Nephron progenitor cell (in vitro differentiated cells): Measurements from ENCODE around the gene TMEM40.
A peak's percentile ranks its signal among the peaks of the same experiment; 100 is the strongest.
"Not testable (repeated sequence)": the region's sequence is repeated elsewhere in the genome, so short reads cannot be mapped to it uniquely, and the experiment has no call there.

Source experiments
- DNase-seq: peaks from one replicate; pipeline ENCODE4 v3.0.0; 2021
- H3K27ac Mint-ChIP-seq: 2 replicates; pipeline ENCODE4 v1.8.0; 2021; ENCODE audit warnings: mild to moderate bottlenecking, moderate library complexity, mixed read lengths
- H3K27me3 Mint-ChIP-seq: 2 replicates; pipeline ENCODE4 v1.8.0; 2021; ENCODE audit warnings: mild to moderate bottlenecking, low read depth, mixed read lengths; ENCODE audit not compliant: poor library complexity
- H3K36me3 Mint-ChIP-seq: 2 replicates; pipeline ENCODE4 v1.8.0; 2021; ENCODE audit warnings: low read depth, mixed read lengths
- H3K4me1 Mint-ChIP-seq: 2 replicates; pipeline ENCODE4 v1.8.0; 2021; ENCODE audit warnings: mixed read lengths
- H3K4me3 Mint-ChIP-seq: 2 replicates; pipeline ENCODE4 v1.8.0; 2021; ENCODE audit warnings: mild to moderate bottlenecking, moderate library complexity, mixed read lengths
- H3K9me3 Mint-ChIP-seq: 2 replicates; pipeline ENCODE4 v1.8.0; 2021; ENCODE audit warnings: mild to moderate bottlenecking, moderate library complexity, mixed read lengths
- CTCF ChIP-seq: fragments of 200-600 bp; sonication (generic); IDR thresholded peaks from 2 replicates; pipeline ENCODE4 v1.5.0; 2021; ENCODE audit warnings: antibody characterized with exemption

Gene TMEM40

DNA sequence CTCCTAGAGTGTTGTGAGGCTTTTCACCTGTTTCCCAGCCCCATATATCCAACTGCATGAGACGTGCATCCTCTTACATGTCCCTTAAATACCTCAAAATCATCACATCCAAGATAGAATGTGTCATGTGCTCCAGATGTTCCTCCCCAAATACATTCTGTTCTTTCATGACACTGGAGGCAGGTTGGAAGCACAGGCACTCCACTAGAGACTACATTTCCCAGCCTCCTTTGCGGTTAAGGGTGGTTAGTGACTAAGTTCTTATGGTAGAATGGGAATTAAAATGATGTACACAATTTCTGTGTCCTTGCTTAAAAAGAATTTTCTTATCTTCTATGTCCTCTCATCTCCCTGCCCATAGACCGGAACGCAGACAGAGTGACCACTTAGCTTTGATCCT, 34.3 kb downstream of the TMEM40 start:
- Mint-ChIP-seq H3K36me3 (no peaks in the 10 kb centered on the region), H3K4me1 (peaks cover 16% of the 10 kb centered on the region), H3K27ac (no peak overlapping the region), H3K27me3 (peaks cover 9% of the 10 kb centered on the region), H3K4me3 (no peak overlapping the region), H3K9me3 (no peaks in the 10 kb centered on the region)
- DNase-seq = no peak
- TF ChIP-seq CTCF = no peak

DNA sequence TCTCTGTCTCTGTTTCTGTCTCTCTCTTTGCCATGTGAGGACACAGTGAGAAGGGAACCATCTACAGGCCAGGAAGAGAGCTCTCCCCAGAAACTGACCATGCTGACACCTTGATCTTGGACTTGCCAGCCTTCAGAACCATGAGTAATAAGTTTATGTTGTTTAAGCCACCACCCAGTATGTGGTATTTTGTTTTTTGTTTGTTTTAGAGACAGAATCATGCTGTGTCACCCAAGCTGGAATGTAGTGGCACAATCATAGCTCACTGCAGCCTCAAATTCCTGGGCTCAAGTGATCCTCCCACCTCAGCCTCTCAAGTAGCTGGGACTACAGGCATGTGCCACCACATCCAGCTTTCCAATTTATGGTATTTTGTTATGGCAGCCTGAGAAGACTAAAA, 35.7 kb downstream of the TMEM40 start:
- H3K4me3 Mint-ChIP-seq, H3K27ac Mint-ChIP-seq, H3K36me3 Mint-ChIP-seq, H3K9me3 Mint-ChIP-seq, DNase-seq: not testable (repeated sequence)
- peaks cover 14% of the 10 kb centered on the region for H3K27me3 Mint-ChIP-seq
- peaks cover 10% of the 10 kb centered on the region for H3K4me1 Mint-ChIP-seq

DNA sequence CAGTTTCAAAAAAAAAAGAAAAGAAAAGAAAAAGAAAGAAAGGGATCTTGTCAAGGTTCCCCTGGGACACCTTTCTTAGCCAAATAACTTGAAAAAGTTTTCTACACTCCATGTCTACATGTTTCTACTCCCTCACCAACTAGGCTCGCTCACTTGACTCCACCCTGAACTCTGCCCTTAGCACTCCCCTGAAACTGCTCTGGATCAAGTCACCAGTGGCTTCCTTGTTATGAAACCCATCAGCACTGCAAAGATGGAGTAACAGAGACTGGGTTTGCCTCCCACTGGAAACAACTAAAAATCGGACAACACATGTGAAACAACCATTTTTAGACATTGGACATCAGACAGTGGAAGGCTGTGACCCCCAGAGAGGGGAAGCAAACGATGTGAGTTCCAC, 36.8 kb downstream of the TMEM40 start:
- H3K4me1 Mint-ChIP-seq = peaks cover 10% of the 10 kb centered on the region
- H3K9me3 Mint-ChIP-seq = no peaks in the 10 kb centered on the region
- H3K36me3 Mint-ChIP-seq = no peaks in the 10 kb centered on the region
- H3K27ac Mint-ChIP-seq = no peak overlapping the region
- H3K4me3 Mint-ChIP-seq = no peak overlapping the region
- no peak for DNase-seq
- H3K27me3 Mint-ChIP-seq = peaks cover 21% of the 10 kb centered on the region
- TF ChIP-seq CTCF = no peak

- Mint-ChIP-seq H3K4me1 (peaks cover 10% of the 10 kb centered on the region), H3K9me3 (no peaks in the 10 kb centered on the region), H3K36me3 (no peaks in the 10 kb centered on the region), H3K4me3 (no peak overlapping the region), H3K27ac (no peak overlapping the region), H3K27me3 (peaks cover 18% of the 10 kb centered on the region)
- peak; percentile 93 for TF ChIP-seq CTCF
- peak; percentile 74 for DNase-seq
These were observed 38.8 kb downstream of the TMEM40 start for GRCh38 chr3:12719984-12720898.

GRCh38 chr3:12719541-12719940, 39.5 kb downstream of the TMEM40 start:
- H3K27me3 Mint-ChIP-seq = peaks cover 18% of the 10 kb centered on the region
- no peak for TF ChIP-seq CTCF
- no peak overlapping the region for H3K4me3 Mint-ChIP-seq
- H3K27ac Mint-ChIP-seq = no peak overlapping the region
- peaks cover 10% of the 10 kb centered on the region for H3K4me1 Mint-ChIP-seq
- no peaks in the 10 kb centered on the region for H3K36me3 Mint-ChIP-seq
- H3K9me3 Mint-ChIP-seq = no peaks in the 10 kb centered on the region
- DNase-seq = no peak

DNA sequence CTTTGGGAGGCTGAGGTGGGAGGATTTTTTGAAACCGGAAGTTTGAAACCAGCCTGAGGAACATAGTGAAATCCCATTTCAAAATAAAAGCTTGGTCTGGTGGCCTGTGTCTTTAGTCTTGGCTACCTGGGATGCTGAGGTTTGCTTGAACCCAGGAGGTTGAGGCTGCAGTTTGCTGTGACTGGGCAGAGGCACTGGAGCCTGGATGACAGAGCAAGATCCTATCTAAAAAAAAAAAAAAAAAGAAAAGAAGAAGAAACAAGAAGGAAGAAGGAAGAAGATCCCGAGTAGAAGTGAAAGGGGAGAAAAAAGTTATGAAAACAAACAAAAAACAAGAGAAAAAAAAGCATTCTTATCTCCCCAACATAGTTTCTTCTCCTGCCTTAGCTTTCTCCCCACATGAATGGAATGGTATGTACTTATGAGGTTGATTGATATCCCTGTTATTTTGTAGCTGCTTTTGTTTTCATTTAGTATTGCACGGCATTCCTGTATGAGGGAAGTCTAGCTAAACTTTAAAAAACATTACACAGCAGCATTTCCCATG, 42.4 kb downstream of the TMEM40 start:
- DNase-seq = no peak
- Mint-ChIP-seq H3K36me3 (no peaks in the 10 kb centered on the region), H3K4me1 (peaks cover 10% of the 10 kb centered on the region), H3K27me3 (peaks cover 24% of the 10 kb centered on the region), H3K4me3 (no peak overlapping the region), H3K27ac (no peak overlapping the region), H3K9me3 (no peaks in the 10 kb centered on the region)
- no peak for TF ChIP-seq CTCF
